ENCODE measurements around the gene G0S2.

- TF ChIP-seq CTCF (conservative IDR thresholded peaks at IDR 0.05; ENCODE audit: low read depth in 2 of 2) (no peak), JUNB (IDR thresholded peaks at IDR 0.05; ENCODE audit: unreplicated experiment) (no peak), EZH2 (IDR thresholded peaks at IDR 0.05; ENCODE audit: low read depth, unreplicated experiment) (no peak), CREB1 (CRISPR knock-in tag; IDR thresholded peaks at IDR 0.05; ENCODE audit: low read depth) (no peak)
Observed at GRCh38 chr1:209625791-209626285, 49.4 kb upstream of the G0S2 start.
